Mucosa of descending colon (tissue), 3 donors: Measurements from ENCODE around the gene PDE4D. TPM values are rescaled to one million over a fixed set of nuclear protein-coding genes. Genes with fewer than 3 reads are reported as not detected.

ENCODE experiments used
- ATAC-seq: fragments of 200-7000 bp; cut with Tn5 transposase; one replicate; pipeline ENCODE4 v1.9.1; 2020; ENCODE audit warnings: mild to moderate bottlenecking, moderate library complexity
- DNase-seq, 3 donors: peaks; one replicate each; pipeline ENCODE4 v3.0.0-alpha.2; 2020
- H3K36me3 ChIP-seq: fragments of 200-600 bp; one replicate; pipeline ENCODE4 v1.8.0; 2021; ENCODE audit warnings: low read depth, mild to moderate bottlenecking
- H3K4me1 ChIP-seq: fragments of 200-600 bp; one replicate; pipeline ENCODE4 v1.8.0; 2021; ENCODE audit warnings: low read depth, mild to moderate bottlenecking
- H3K4me3 ChIP-seq: fragments of 200-600 bp; one replicate; pipeline ENCODE4 v1.8.0; 2021; ENCODE audit warnings: mild to moderate bottlenecking
- H3K9me3 ChIP-seq: fragments of 200-600 bp; one replicate; pipeline ENCODE4 v1.8.0; 2021; ENCODE audit warnings: mild to moderate bottlenecking
- CTCF ChIP-seq: fragments of 200-600 bp; IDR thresholded peaks from one replicate; pipeline ENCODE4 v1.8.0; 2022; ENCODE audit warnings: antibody characterized with exemption, mild to moderate bottlenecking
- intact Hi-C, 2 donors: fragments of 100-400 bp; cut with DNase I in 1 of 2; cut with micrococcal nuclease in 1 of 2; formaldehyde crosslinking; loops; one replicate each; pipeline versions ENCODE4 v1.11.0 to v1.11.1; 2022; cut with DNase I, micrococcal nuclease
- total RNA-seq, 3 donors: library from RNA; stranded (reverse); fragmentation: NEBNext Ultra II Directional in 2 of 3; extraction: Animal tissue kit (Norgen Biotek cat#: 25700) in 2 of 3; gene quantifications; one replicate each; pipeline versions ENCODE4 v1.2.1 to v1.2.4, GENCODE V29; 2021 to 2023
- donor health status: DM: no; HTN: no; CAD: no; lungs with moderate emphysema.
- donor health status: DM: no; HTN: no; CAD: no.
- donor health status: DM: no; HTN: yes; CAD: no.

Gene PDE4D
- total RNA-seq, 3 donors from 2014 or later = 37.9 to 137 (median 100) TPM

DNA sequence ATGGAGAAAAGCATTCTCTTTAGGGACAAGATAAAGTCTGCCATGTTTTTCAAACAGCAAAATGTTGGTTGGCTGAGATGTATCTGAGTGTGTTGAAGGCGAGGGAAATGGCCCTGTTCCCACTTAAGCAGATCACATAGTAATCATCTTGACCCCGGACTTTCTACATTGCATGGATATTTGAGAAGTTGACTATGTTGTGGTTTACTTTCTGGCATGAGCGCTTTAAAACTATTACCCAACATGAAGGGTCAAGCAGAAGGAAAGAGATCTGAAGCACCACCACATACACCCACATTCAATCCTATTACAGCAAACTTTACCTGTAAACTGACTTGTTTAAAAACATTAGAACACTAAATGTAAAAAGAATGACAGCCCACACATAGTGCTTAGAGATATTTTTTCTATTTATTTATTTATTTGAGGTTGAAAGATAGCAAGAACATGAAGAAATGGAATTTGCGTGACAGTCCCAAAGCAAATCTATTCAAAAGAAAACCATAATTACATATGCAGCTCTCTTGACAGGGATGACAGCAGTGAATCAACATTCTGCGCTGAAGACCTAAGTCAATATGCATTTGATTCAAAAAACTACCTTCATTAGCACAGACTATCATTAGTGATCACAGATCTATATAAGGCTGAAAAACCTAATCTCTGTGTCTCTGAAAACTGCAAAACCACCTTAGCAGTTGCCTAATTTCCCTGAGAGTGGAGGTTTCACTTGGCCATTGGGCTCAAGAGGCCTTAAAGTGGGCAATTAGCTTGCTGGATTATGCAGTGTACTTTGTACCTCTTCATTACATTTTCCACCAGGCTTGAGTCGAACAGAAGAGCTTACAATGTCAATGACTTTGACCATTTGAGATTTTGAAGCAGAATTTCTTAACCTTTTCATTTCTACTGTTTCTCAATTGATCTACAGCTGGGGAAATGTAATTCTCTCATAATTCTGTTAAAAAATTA lies 195.0 kb downstream of the PDE4D start:
- Histone ChIP-seq H3K9me3 (no peaks in the 10 kb centered on the region), H3K4me1 (no peaks in the 10 kb centered on the region), H3K4me3 (no peak overlapping the region), H3K36me3 (no peaks in the 10 kb centered on the region)
- ATAC-seq (no peak), DNase-seq (no peak)
- intact Hi-C loops = no loop called here
- no peak for TF ChIP-seq CTCF

DNA sequence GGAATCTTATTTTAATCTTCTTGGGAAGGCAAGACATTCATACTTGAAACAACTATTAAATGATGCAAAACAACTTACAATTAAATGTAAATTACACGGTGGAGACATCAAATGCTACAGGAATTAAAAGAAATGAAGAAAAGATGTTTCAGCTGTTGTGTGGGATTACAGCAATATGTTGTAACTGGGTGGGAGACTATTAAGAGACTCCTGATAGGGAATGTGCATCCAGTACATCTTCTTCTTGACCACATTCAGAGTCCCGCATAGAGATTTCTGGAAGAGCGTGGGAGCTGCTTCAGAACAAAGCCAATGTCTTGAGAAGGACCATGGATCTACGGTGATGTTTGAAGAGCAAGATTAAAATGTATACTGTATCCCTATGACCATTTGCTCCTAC lies 199.1 kb downstream of the PDE4D start:
- no peak overlapping the region for H3K4me3 ChIP-seq
- no peak for ATAC-seq
- H3K9me3 ChIP-seq = no peaks in the 10 kb centered on the region
- DNase-seq = no peak
- no peak for TF ChIP-seq CTCF
- intact Hi-C loops = no loop called here
- H3K4me1 ChIP-seq = no peaks in the 10 kb centered on the region
- H3K36me3 ChIP-seq = no peaks in the 10 kb centered on the region

DNA sequence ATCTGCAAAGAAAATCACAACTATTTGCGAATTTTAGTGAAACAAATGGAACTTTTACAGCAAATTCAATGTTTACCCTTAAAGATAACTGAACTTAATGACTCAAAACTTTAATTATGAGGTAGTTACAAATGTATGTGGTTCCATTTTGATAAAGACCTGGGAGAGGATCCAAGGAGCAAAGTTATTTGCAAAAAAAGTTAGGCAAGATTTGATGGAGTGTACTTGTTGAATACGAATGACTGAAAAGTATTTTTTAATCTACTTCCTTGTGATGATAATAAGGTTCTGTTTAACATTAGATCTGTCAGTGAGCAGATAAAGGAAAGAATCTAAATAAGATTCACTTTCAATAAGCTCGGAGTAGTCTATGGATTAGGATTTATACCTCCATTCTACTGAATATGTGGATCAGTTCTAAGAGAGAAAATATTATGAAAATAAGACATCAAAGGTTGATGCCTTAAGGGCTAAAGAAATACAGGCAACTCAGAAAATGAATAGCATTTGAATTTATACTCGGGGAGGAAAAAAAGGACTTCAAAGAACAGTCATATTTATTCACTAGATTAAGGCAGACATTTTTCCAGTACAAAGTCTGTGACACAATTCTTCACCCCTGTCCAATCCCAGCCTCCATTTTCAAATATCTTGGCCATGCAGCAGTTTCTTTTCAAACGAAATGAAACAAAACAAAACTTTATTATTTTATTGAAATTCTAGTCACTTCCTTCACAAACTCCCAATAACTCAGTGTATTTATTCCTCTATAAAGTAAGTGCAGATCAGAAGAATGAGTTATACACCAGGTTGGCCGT lies 199.8 kb downstream of the PDE4D start:
- Histone ChIP-seq H3K4me1 (no peaks in the 10 kb centered on the region), H3K9me3 (no peaks in the 10 kb centered on the region), H3K4me3 (no peak overlapping the region), H3K36me3 (no peaks in the 10 kb centered on the region)
- ATAC-seq (no peak), DNase-seq (no peak)
- TF ChIP-seq CTCF = no peak
- intact Hi-C loops = no loop called here

GRCh38 chr5:59685793-59686192 lies 207.7 kb downstream of the PDE4D start:
- TF ChIP-seq CTCF = no peak
- no peaks in the 10 kb centered on the region for H3K9me3 ChIP-seq
- H3K4me1 ChIP-seq = no peaks in the 10 kb centered on the region
- DNase-seq (no peak), ATAC-seq (peak; percentile 19)
- H3K36me3 ChIP-seq = no peaks in the 10 kb centered on the region
- intact Hi-C loops = no loop called here
- H3K4me3 ChIP-seq = no peak overlapping the region

DNA sequence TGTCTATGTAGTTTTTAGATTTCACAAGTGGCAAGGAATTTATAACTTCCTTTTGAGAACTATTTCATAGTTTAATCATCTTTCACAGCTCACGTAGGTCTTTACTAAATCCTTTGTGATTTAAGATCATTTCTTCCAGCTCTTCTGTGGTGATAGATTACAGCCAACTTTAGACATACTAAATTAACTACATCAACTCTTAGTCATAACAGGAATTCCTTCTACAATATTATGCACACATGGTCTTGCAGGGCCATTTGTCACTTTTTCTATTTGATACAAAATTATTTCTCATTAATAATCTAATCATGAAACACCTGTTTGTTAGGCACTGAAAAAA lies 208.4 kb downstream of the PDE4D start:
- intact Hi-C loops = no loop called here
- H3K9me3 ChIP-seq = no peaks in the 10 kb centered on the region
- H3K4me3 ChIP-seq = no peak overlapping the region
- no peaks in the 10 kb centered on the region for H3K4me1 ChIP-seq
- H3K36me3 ChIP-seq = no peaks in the 10 kb centered on the region
- DNase-seq (no peak), ATAC-seq (no peak)
- TF ChIP-seq CTCF = no peak
